Measurements from ENCODE around the gene MYO3B.

DNA sequence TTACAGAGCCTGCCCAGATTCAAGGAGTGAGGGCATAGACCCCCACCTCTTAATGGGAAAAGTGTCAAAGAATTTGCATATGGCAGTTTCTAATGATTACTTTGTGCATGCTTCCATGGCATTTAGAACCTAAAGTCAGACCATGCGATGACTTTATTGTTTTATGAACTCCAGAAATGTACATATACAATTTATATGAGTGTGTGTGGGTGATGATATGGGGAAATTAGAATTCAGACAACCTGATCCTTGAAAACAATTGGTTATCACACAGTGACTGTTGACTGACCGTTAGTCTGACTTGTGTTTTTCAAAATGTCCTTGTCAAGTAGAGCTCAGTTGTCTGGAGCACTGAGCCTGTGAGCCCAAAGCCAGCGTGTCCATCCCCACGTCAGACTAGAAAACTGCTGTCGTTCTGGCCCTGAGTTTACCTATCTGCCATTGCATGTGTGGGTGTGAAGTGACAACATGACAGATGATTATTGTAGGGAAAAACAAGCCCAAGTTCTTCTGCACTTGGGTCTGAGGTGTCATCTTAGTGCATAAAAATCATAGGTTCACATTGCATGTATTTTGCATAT lies 128.4 kb downstream of the MYO3B start:
- TF ChIP-seq, protein P1, sequence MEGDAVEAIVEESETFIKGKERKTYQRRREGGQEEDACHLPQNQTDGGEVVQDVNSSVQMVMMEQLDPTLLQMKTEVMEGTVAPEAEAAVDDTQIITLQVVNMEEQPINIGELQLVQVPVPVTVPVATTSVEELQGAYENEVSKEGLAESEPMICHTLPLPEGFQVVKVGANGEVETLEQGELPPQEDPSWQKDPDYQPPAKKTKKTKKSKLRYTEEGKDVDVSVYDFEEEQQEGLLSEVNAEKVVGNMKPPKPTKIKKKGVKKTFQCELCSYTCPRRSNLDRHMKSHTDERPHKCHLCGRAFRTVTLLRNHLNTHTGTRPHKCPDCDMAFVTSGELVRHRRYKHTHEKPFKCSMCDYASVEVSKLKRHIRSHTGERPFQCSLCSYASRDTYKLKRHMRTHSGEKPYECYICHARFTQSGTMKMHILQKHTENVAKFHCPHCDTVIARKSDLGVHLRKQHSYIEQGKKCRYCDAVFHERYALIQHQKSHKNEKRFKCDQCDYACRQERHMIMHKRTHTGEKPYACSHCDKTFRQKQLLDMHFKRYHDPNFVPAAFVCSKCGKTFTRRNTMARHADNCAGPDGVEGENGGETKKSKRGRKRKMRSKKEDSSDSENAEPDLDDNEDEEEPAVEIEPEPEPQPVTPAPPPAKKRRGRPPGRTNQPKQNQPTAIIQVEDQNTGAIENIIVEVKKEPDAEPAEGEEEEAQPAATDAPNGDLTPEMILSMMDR (IDR thresholded peaks at IDR 0.05), result no peak
- TF ChIP-seq CREB1 (CRISPR knock-in tag; IDR thresholded peaks at IDR 0.05) (no peak), ZNF121 (CRISPR knock-in tag; IDR thresholded peaks at IDR 0.05) (no peak), SP1 (CRISPR knock-in tag; conservative IDR thresholded peaks at IDR 0.05) (no peak), TCF7 (CRISPR knock-in tag; IDR thresholded peaks at IDR 0.05; ENCODE audit: low read depth) (no peak), FOXJ3 (CRISPR knock-in tag; IDR thresholded peaks at IDR 0.05; ENCODE audit: borderline replicate concordance) (no peak)
- TF ChIP-seq, protein P2, sequence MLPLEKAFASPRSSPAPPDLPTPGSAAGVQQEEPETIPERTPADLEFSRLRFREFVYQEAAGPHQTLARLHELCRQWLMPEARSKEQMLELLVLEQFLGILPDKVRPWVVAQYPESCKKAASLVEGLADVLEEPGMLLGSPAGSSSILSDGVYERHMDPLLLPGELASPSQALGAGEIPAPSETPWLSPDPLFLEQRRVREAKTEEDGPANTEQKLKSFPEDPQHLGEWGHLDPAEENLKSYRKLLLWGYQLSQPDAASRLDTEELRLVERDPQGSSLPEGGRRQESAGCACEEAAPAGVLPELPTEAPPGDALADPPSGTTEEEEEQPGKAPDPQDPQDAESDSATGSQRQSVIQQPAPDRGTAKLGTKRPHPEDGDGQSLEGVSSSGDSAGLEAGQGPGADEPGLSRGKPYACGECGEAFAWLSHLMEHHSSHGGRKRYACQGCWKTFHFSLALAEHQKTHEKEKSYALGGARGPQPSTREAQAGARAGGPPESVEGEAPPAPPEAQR (CRISPR knock-in tag; IDR thresholded peaks at IDR 0.05), result no peak
- TF ChIP-seq, protein P3, sequence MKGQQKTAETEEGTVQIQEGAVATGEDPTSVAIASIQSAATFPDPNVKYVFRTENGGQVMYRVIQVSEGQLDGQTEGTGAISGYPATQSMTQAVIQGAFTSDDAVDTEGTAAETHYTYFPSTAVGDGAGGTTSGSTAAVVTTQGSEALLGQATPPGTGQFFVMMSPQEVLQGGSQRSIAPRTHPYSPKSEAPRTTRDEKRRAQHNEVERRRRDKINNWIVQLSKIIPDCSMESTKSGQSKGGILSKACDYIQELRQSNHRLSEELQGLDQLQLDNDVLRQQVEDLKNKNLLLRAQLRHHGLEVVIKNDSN (CRISPR knock-in tag; IDR thresholded peaks at IDR 0.05), result no peak
- TF ChIP-seq, protein P4, sequence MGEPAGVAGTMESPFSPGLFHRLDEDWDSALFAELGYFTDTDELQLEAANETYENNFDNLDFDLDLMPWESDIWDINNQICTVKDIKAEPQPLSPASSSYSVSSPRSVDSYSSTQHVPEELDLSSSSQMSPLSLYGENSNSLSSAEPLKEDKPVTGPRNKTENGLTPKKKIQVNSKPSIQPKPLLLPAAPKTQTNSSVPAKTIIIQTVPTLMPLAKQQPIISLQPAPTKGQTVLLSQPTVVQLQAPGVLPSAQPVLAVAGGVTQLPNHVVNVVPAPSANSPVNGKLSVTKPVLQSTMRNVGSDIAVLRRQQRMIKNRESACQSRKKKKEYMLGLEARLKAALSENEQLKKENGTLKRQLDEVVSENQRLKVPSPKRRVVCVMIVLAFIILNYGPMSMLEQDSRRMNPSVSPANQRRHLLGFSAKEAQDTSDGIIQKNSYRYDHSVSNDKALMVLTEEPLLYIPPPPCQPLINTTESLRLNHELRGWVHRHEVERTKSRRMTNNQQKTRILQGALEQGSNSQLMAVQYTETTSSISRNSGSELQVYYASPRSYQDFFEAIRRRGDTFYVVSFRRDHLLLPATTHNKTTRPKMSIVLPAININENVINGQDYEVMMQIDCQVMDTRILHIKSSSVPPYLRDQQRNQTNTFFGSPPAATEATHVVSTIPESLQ (CRISPR knock-in tag; IDR thresholded peaks at IDR 0.05), result no peak
- TF ChIP-seq, protein P5, sequence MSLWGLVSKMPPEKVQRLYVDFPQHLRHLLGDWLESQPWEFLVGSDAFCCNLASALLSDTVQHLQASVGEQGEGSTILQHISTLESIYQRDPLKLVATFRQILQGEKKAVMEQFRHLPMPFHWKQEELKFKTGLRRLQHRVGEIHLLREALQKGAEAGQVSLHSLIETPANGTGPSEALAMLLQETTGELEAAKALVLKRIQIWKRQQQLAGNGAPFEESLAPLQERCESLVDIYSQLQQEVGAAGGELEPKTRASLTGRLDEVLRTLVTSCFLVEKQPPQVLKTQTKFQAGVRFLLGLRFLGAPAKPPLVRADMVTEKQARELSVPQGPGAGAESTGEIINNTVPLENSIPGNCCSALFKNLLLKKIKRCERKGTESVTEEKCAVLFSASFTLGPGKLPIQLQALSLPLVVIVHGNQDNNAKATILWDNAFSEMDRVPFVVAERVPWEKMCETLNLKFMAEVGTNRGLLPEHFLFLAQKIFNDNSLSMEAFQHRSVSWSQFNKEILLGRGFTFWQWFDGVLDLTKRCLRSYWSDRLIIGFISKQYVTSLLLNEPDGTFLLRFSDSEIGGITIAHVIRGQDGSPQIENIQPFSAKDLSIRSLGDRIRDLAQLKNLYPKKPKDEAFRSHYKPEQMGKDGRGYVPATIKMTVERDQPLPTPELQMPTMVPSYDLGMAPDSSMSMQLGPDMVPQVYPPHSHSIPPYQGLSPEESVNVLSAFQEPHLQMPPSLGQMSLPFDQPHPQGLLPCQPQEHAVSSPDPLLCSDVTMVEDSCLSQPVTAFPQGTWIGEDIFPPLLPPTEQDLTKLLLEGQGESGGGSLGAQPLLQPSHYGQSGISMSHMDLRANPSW (CRISPR knock-in tag; conservative IDR thresholded peaks at IDR 0.05; ENCODE audit: low read depth), result no peak
- TF ChIP-seq, protein P6, sequence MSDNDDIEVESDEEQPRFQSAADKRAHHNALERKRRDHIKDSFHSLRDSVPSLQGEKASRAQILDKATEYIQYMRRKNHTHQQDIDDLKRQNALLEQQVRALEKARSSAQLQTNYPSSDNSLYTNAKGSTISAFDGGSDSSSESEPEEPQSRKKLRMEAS (CRISPR knock-in tag; IDR thresholded peaks at IDR 0.05), result no peak
- TF ChIP-seq, protein P7, sequence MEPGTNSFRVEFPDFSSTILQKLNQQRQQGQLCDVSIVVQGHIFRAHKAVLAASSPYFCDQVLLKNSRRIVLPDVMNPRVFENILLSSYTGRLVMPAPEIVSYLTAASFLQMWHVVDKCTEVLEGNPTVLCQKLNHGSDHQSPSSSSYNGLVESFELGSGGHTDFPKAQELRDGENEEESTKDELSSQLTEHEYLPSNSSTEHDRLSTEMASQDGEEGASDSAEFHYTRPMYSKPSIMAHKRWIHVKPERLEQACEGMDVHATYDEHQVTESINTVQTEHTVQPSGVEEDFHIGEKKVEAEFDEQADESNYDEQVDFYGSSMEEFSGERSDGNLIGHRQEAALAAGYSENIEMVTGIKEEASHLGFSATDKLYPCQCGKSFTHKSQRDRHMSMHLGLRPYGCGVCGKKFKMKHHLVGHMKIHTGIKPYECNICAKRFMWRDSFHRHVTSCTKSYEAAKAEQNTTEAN (CRISPR knock-in tag; IDR thresholded peaks at IDR 0.05), result no peak

Measured in WTC11 (cell line).